ENCODE measurements around the gene LYL1. TPM values are rescaled to one million over a fixed set of nuclear protein-coding genes. Genes with fewer than 3 reads are reported as not detected.
A peak's percentile ranks its signal among the peaks of the same experiment; 100 is the strongest.

Gene LYL1
- total and polyA plus RNA-seq, 2 of the 13 experiments (the other 11 are each of a cell fraction or from before 2014, with no cell fraction given): 0.75 to 0.92 TPM

GRCh38 chr19:13060964-13061927 is 41.4 kb downstream of the LYL1 start (continued):
- TF ChIP-seq TFAP4 (IDR thresholded peaks at IDR 0.05; ENCODE audit: borderline replicate concordance, low read depth): no peak; the same call in 1 of the 2 replicates
- 0 out of 2 replicates have a peak, but pooled peaks have one; percentile 49 for TF ChIP-seq ZBTB43 (CRISPR knock-in tag; conservative IDR thresholded peaks at IDR 0.05)
- peak; percentile 82; the same call in 1 of the 2 replicates for TF ChIP-seq ZNF256 (CRISPR knock-in tag; conservative IDR thresholded peaks at IDR 0.05)
- no peak for TF ChIP-seq ZNF224 (CRISPR knock-in tag; IDR thresholded peaks at IDR 0.05)
- TF ChIP-seq MXI1 (IDR thresholded peaks at IDR 0.05; ENCODE audit: borderline replicate concordance, low read depth, low read length): peak; percentile 65; the same call in 1 of the 3 replicates
- TF ChIP-seq ZNF670 (CRISPR knock-in tag; IDR thresholded peaks at IDR 0.05; ENCODE audit: borderline replicate concordance): 0 out of 2 replicates have a peak, but pooled peaks have one; percentile 12
- TF ChIP-seq ZNF747 (CRISPR knock-in tag; IDR thresholded peaks at IDR 0.05; ENCODE audit: borderline replicate concordance): 0 out of 2 replicates have a peak, but pooled peaks have one; percentile 14
- TF ChIP-seq HNF4A (CRISPR knock-in tag; IDR thresholded peaks at IDR 0.05): peak; percentile 32; the same call in 1 of the 2 replicates
- TF ChIP-seq ZNF768 (CRISPR knock-in tag; IDR thresholded peaks at IDR 0.05): peak; percentile 71
- peak; percentile 87 for TF ChIP-seq ZBTB14 (CRISPR knock-in tag; IDR thresholded peaks at IDR 0.05)
- TF ChIP-seq RFXANK (CRISPR knock-in tag; IDR thresholded peaks at IDR 0.05): no peak
- peak; percentile 37; the same call in 1 of the 2 replicates for TF ChIP-seq RAD51 (IDR thresholded peaks at IDR 0.05; ENCODE audit: borderline replicate concordance)
- TF ChIP-seq ZFP36L1 (CRISPR knock-in tag; IDR thresholded peaks at IDR 0.05): no peak; the same call in 1 of the 2 replicates
- no peak for TF ChIP-seq ZNF234 (CRISPR knock-in tag; conservative IDR thresholded peaks at IDR 0.05)
- peak; percentile 85; the same call in 1 of the 2 replicates for TF ChIP-seq KDM3A (CRISPR knock-in tag; IDR thresholded peaks at IDR 0.05; ENCODE audit: low read depth)
- TF ChIP-seq HMGXB3 (CRISPR knock-in tag; IDR thresholded peaks at IDR 0.05; ENCODE audit: borderline replicate concordance): 0 out of 2 replicates have a peak, but pooled peaks have one; percentile 45
- TF ChIP-seq ZNF574 (CRISPR knock-in tag; IDR thresholded peaks at IDR 0.05): no peak
- no peak for TF ChIP-seq ZNF121 (CRISPR knock-in tag; IDR thresholded peaks at IDR 0.05)
